Activated T-cell treated with anti-CD3 and anti-CD28 coated beads, Interleukin-2, amount 50 U/mL, for 72 hours (primary cell): ENCODE data around the gene PRELID2. TPM values are rescaled to one million over a fixed set of nuclear protein-coding genes. Genes with fewer than 3 reads are reported as not detected.
"Not testable (repeated sequence)": the region's sequence is repeated elsewhere in the genome, so short reads cannot be mapped to it uniquely, and the experiment has no call there.

ENCODE experiments used
- ATAC-seq, 2 donors: fragments of 150-1000 bp; cut with Tn5 transposase; replicated peaks in 1 of 2; 2 replicates each; pipeline ENCODE4 v1.10.0; 2021; ENCODE audit warnings: moderate library complexity in 2 of 2, mild to moderate bottlenecking in 1 of 2
- DNase-seq, 2 donors: peaks; one replicate each; pipeline ENCODE4 v3.0.0; 2021 to 2022; ENCODE audit warnings: mixed read lengths in 1 of 2
- H3K27ac Mint-ChIP-seq: one replicate; pipeline ENCODE4 v1.8.0; 2022; ENCODE audit warnings: mild to moderate bottlenecking, moderate library complexity, mixed read lengths
- H3K27me3 Mint-ChIP-seq: one replicate; pipeline ENCODE4 v1.8.0; 2022; ENCODE audit warnings: low read depth, mixed read lengths
- H3K36me3 Mint-ChIP-seq, 2 donors: one replicate each; pipeline ENCODE4 v1.8.0; 2022; ENCODE audit warnings: mixed read lengths in 2 of 2, mild to moderate bottlenecking in 1 of 2; ENCODE audit not compliant: insufficient read depth in 2 of 2
- H3K4me1 Mint-ChIP-seq: one replicate; pipeline ENCODE4 v1.8.0; 2022; ENCODE audit warnings: low read depth, mixed read lengths
- H3K4me3 Mint-ChIP-seq, 2 donors: one replicate each; pipeline ENCODE4 v1.8.0; 2022; ENCODE audit warnings: mild to moderate bottlenecking in 2 of 2, mixed read lengths in 2 of 2, moderate library complexity in 2 of 2
- H3K9me3 Mint-ChIP-seq, 2 donors: one replicate each; pipeline ENCODE4 v1.8.0; 2022; ENCODE audit warnings: mixed read lengths in 2 of 2
- total RNA-seq, 2 donors: library from RNA; stranded (reverse); gene quantifications; one replicate each; pipeline ENCODE4 v1.2.3, GENCODE V29; 2022

PRELID2 gene
- total RNA-seq, 2 donors from 2014 or later = 2.3 to 4.6 TPM

- peaks cover 0 to 2% of the 10 kb centered on the region in 2 donors for H3K36me3 Mint-ChIP-seq
- no peak overlapping the region for H3K4me3 Mint-ChIP-seq
- DNase-seq (no peak), ATAC-seq (peak; percentile 35 to 46)
- H3K4me1 Mint-ChIP-seq = no peaks in the 10 kb centered on the region
- H3K27me3 Mint-ChIP-seq = no peaks in the 10 kb centered on the region
- H3K9me3 Mint-ChIP-seq = peaks cover 5% of the 10 kb centered on the region in 2 donors
- H3K27ac Mint-ChIP-seq = no peak overlapping the region
Measured at GRCh38 chr5:145743396-145744061, 91.6 kb downstream of the PRELID2 start.

GRCh38 chr5:145739843-145740242, 95.3 kb downstream of the PRELID2 start:
- DNase-seq (no peak), ATAC-seq (no peak)
- peaks cover 0 to 6% of the 10 kb centered on the region in 2 donors for H3K9me3 Mint-ChIP-seq
- H3K27ac Mint-ChIP-seq = no peak overlapping the region
- no peak overlapping the region for H3K4me3 Mint-ChIP-seq
- no peaks in the 10 kb centered on the region for H3K4me1 Mint-ChIP-seq
- H3K36me3 Mint-ChIP-seq = no peaks in the 10 kb centered on the region
- H3K27me3 Mint-ChIP-seq = no peaks in the 10 kb centered on the region

GRCh38 chr5:145738227-145738626, 96.9 kb downstream of the PRELID2 start:
- peaks cover 0 to 6% of the 10 kb centered on the region in 2 donors for H3K9me3 Mint-ChIP-seq
- no peaks in the 10 kb centered on the region for H3K36me3 Mint-ChIP-seq
- no peaks in the 10 kb centered on the region for H3K27me3 Mint-ChIP-seq
- H3K4me3 Mint-ChIP-seq = no peak overlapping the region
- DNase-seq = no peak
- ATAC-seq = no peak
- no peaks in the 10 kb centered on the region for H3K4me1 Mint-ChIP-seq
- no peak overlapping the region for H3K27ac Mint-ChIP-seq

GRCh38 chr5:145737578-145737977, 97.6 kb downstream of the PRELID2 start:
- H3K9me3 Mint-ChIP-seq = peaks cover 0 to 5% of the 10 kb centered on the region in 2 donors
- no peaks in the 10 kb centered on the region for H3K4me1 Mint-ChIP-seq
- ATAC-seq = no peak
- H3K27me3 Mint-ChIP-seq = no peaks in the 10 kb centered on the region
- no peak overlapping the region for H3K27ac Mint-ChIP-seq
- no peak overlapping the region for H3K4me3 Mint-ChIP-seq
- no peak for DNase-seq
- no peaks in the 10 kb centered on the region for H3K36me3 Mint-ChIP-seq

- H3K27me3 Mint-ChIP-seq, DNase-seq, H3K4me3 Mint-ChIP-seq, ATAC-seq, H3K4me1 Mint-ChIP-seq, H3K27ac Mint-ChIP-seq, H3K36me3 Mint-ChIP-seq: not testable (repeated sequence)
- H3K9me3 Mint-ChIP-seq = peaks cover 4 to 19% of the 10 kb centered on the region in 2 donors
Measured at GRCh38 chr5:145729956-145730355, 105.2 kb downstream of the PRELID2 start.

GRCh38 chr5:145723516-145723915, 111.6 kb downstream of the PRELID2 start:
- H3K27me3 Mint-ChIP-seq = no peaks in the 10 kb centered on the region
- H3K27ac Mint-ChIP-seq = no peak overlapping the region
- H3K4me3 Mint-ChIP-seq = no peak overlapping the region
- no peak for DNase-seq
- peaks cover 1 to 2% of the 10 kb centered on the region in 2 donors for H3K36me3 Mint-ChIP-seq
- no peaks in the 10 kb centered on the region for H3K4me1 Mint-ChIP-seq
- ATAC-seq = no peak
- peaks cover 4 to 7% of the 10 kb centered on the region in 2 donors for H3K9me3 Mint-ChIP-seq

GRCh38 chr5:145718956-145719355, 116.2 kb downstream of the PRELID2 start:
- Mint-ChIP-seq H3K27ac (no peak overlapping the region), H3K36me3 (no peaks in the 10 kb centered on the region), H3K9me3 (no peaks in the 10 kb centered on the region), H3K27me3 (no peaks in the 10 kb centered on the region), H3K4me3 (no peak overlapping the region), H3K4me1 (no peaks in the 10 kb centered on the region)
- DNase-seq = no peak
- no peak for ATAC-seq

- H3K4me3 Mint-ChIP-seq = no peak overlapping the region
- no peaks in the 10 kb centered on the region for H3K27me3 Mint-ChIP-seq
- no peak overlapping the region for H3K27ac Mint-ChIP-seq
- DNase-seq (no peak), ATAC-seq (no peak)
- H3K9me3 Mint-ChIP-seq = no peaks in the 10 kb centered on the region
- no peaks in the 10 kb centered on the region for H3K36me3 Mint-ChIP-seq
- H3K4me1 Mint-ChIP-seq = no peaks in the 10 kb centered on the region
Measured at GRCh38 chr5:145715412-145715811, 119.7 kb downstream of the PRELID2 start.

GRCh38 chr5:145712245-145712644, 122.9 kb downstream of the PRELID2 start:
- H3K4me1 Mint-ChIP-seq = no peaks in the 10 kb centered on the region
- ATAC-seq = no peak
- no peaks in the 10 kb centered on the region for H3K27me3 Mint-ChIP-seq
- H3K27ac Mint-ChIP-seq = no peak overlapping the region
- no peaks in the 10 kb centered on the region for H3K36me3 Mint-ChIP-seq
- no peak overlapping the region for H3K4me3 Mint-ChIP-seq
- DNase-seq = no peak
- H3K9me3 Mint-ChIP-seq = no peaks in the 10 kb centered on the region

GRCh38 chr5:145711417-145711816, 123.7 kb downstream of the PRELID2 start:
- no peak overlapping the region for H3K27ac Mint-ChIP-seq
- H3K36me3 Mint-ChIP-seq = no peaks in the 10 kb centered on the region
- ATAC-seq = no peak
- no peak for DNase-seq
- H3K4me3 Mint-ChIP-seq = no peak overlapping the region
- no peaks in the 10 kb centered on the region for H3K27me3 Mint-ChIP-seq
- H3K9me3 Mint-ChIP-seq = no peaks in the 10 kb centered on the region
- no peaks in the 10 kb centered on the region for H3K4me1 Mint-ChIP-seq

Other genes with a start within 250 kb of the PRELID2 start
- not detected for gene GRXCR2, start 37.7 kb upstream of the PRELID2 start, total RNA-seq
- under 1 TPM; 0.53 to 0.79 TPM for gene SH3RF2, start 101.2 kb upstream of the PRELID2 start, total RNA-seq